Measurements from ENCODE around the gene MROH7. TPM values are rescaled to one million over a fixed set of nuclear protein-coding genes. Genes with fewer than 3 reads are reported as not detected.

The MROH7 gene
- polyA plus RNA-seq, 3 donors: 1.1 TPM; not detected in 2

- no peak for TF ChIP-seq CTCF (IDR thresholded peaks at IDR 0.05)
- peak overlapping the region in 2 of 7 donors; percentile 5 to 21 for H3K27ac Mint-ChIP-seq
- Histone ChIP-seq H3K79me2 (ENCODE audit: insufficient read depth, low read length) (no peaks in the 10 kb centered on the region), H3K9ac (ENCODE audit: insufficient read depth, low read length, poor library complexity, severe bottlenecking) (no peak overlapping the region), H3K36me3 (replicated peaks in 1 of 2; ENCODE audit: control insufficient read depth in 1 of 2, insufficient read depth in 2 of 2, low read length in 2 of 2) (no peaks in the 10 kb centered on the region), H2AFZ (ENCODE audit: insufficient read depth, low read depth, low read length, poor library complexity, severe bottlenecking) (no peak overlapping the region), H3K4me1 (ENCODE audit: control insufficient read depth in 1 of 2, insufficient read depth in 2 of 2, low read length in 2 of 2) (no peaks in the 10 kb centered on the region), H3K4me3 (replicated peaks in 1 of 3; ENCODE audit: low read depth in 2 of 3, low read length in 3 of 3) (no peak overlapping the region), H4K20me1 (ENCODE audit: insufficient read depth, low read length) (no peaks in the 10 kb centered on the region), H3K27me3 (ENCODE audit: control insufficient read depth in 2 of 2, insufficient read depth in 2 of 2, low read length in 2 of 2) (no peaks in the 10 kb centered on the region), H3K27ac (ENCODE audit: low read depth in 1 of 2, low read length in 2 of 2) (no peak overlapping the region), H3K9me3 (replicated peaks in 1 of 2; ENCODE audit: control insufficient read depth in 1 of 2, insufficient read depth in 1 of 2, low read length in 2 of 2) (no peaks in the 10 kb centered on the region), H3K4me2 (replicated peaks; ENCODE audit: extremely low read depth, low read length, poor library complexity, severe bottlenecking) (no peak overlapping the region)
- DNase-seq: no peak
- H3K4me1 Mint-ChIP-seq: peaks cover 2% of the 10 kb centered on the region
- no peak overlapping the region for H3K4me3 Mint-ChIP-seq
- peaks cover 0 to 2% (median 1%) of the 10 kb centered on the region in 3 donors for H3K27me3 Mint-ChIP-seq (ENCODE audit: low read depth in 3 of 3)
- intact Hi-C loops (cut with micrococcal nuclease): no loop called here
- H3K9me3 Mint-ChIP-seq: peaks cover 0 to 2% (median 0%) of the 10 kb centered on the region in 7 donors
- 90% methylated on average over 7 of the region's 8 CpGs for WGBS (ENCODE audit: insufficient coverage)
- no peaks in the 10 kb centered on the region for H3K36me3 Mint-ChIP-seq
Measured at GRCh38 chr1:54614563-54614962, 27.0 kb upstream of the MROH7 start.

- Mint-ChIP-seq H3K27ac (peak overlapping the region in 2 of 7 donors; percentile 29 to 48), H3K9me3 (peaks cover 0 to 2% (median 0%) of the 10 kb centered on the region in 7 donors), H3K27me3 (ENCODE audit: low read depth in 3 of 3) (peaks cover 0 to 2% (median 1%) of the 10 kb centered on the region in 3 donors), H3K36me3 (no peaks in the 10 kb centered on the region), H3K4me1 (peaks cover 2% of the 10 kb centered on the region), H3K4me3 (no peak overlapping the region)
- Histone ChIP-seq H3K9ac (ENCODE audit: insufficient read depth, low read length, poor library complexity, severe bottlenecking) (no peak overlapping the region), H3K4me3 (replicated peaks in 1 of 3; ENCODE audit: low read depth in 2 of 3, low read length in 3 of 3) (no peak overlapping the region), H3K27me3 (ENCODE audit: control insufficient read depth in 2 of 2, insufficient read depth in 2 of 2, low read length in 2 of 2) (no peaks in the 10 kb centered on the region), H2AFZ (ENCODE audit: insufficient read depth, low read depth, low read length, poor library complexity, severe bottlenecking) (no peak overlapping the region), H4K20me1 (ENCODE audit: insufficient read depth, low read length) (no peaks in the 10 kb centered on the region), H3K27ac (ENCODE audit: low read depth in 1 of 2, low read length in 2 of 2) (no peak overlapping the region), H3K4me1 (ENCODE audit: control insufficient read depth in 1 of 2, insufficient read depth in 2 of 2, low read length in 2 of 2) (no peaks in the 10 kb centered on the region), H3K79me2 (ENCODE audit: insufficient read depth, low read length) (no peaks in the 10 kb centered on the region), H3K4me2 (replicated peaks; ENCODE audit: extremely low read depth, low read length, poor library complexity, severe bottlenecking) (no peak overlapping the region), H3K36me3 (replicated peaks in 1 of 2; ENCODE audit: control insufficient read depth in 1 of 2, insufficient read depth in 2 of 2, low read length in 2 of 2) (no peaks in the 10 kb centered on the region), H3K9me3 (replicated peaks in 1 of 2; ENCODE audit: control insufficient read depth in 1 of 2, insufficient read depth in 1 of 2, low read length in 2 of 2) (no peaks in the 10 kb centered on the region)
- TF ChIP-seq CTCF (IDR thresholded peaks at IDR 0.05): no peak
- WGBS (ENCODE audit: insufficient coverage): 83% methylated on average over 11 of the region's 13 CpGs
- intact Hi-C loops (cut with micrococcal nuclease): no loop called here
- DNase-seq: peak in 2 of 3 donors; percentile 2 to 48
Measured at GRCh38 chr1:54615531-54616279, 25.9 kb upstream of the MROH7 start.
